Medulla oblongata (tissue), 1 donor: ENCODE results near the gene PSMD13.
"Not testable (repeated sequence)": the region's sequence is repeated elsewhere in the genome, so short reads cannot be mapped to it uniquely, and the experiment has no call there.

ENCODE experiments used
- DNase-seq: peaks from one replicate; pipeline ENCODE4 v3.0.0-alpha.2; 2015; ENCODE audit errors: extremely low spot score

PSMD13 gene

DNA sequence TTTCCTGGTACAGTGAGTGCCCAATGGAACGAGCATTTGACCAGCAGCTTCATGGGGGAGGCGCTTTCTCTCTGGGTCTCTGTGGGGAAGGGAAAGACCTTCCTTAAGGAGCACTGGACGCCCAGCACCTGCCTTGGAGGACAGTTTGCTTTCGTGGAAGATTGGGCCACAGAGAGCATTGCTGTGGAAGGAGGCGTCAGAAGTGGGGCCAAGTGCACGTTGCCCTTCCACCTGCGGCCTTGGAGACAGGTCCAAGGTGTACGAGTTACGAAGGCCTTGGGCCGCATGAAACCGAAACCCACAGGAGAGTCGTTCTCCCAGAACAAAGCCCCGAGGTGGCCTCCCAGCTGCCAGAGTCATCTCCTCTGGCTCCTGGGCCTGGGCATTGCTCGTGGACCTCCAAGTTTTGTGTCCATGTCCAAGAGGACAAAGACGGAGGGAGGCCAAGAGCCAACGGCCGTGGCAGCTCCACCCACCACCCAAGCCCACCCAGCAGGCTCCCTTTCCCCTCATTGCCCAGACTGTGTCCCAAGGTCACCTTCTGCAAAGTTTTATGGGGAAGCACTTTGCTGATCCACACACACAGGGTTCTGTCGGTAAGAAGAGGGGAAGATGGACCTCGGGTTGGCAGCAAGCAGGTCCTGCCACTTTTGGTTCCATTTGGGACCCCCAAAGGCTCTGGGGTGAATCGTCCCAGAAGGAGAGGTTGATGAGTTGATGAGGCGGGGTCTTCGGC, 35.6 kb downstream of the PSMD13 start:
- no peak for DNase-seq

DNA sequence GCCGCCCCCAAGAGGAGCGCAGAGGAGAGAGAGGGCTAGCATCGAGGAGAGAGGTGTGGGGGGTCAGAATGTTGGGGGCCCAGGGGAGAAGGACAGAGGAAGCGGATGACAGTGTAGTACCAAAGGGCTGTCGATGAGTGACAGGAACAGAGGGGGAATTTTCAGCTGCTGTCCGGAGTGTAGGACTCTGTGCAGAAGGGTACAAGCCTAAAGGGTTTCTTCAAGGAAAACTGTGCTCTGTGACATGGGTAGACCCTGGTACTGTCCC, 36.1 kb downstream of the PSMD13 start:
- no peak for DNase-seq

DNA sequence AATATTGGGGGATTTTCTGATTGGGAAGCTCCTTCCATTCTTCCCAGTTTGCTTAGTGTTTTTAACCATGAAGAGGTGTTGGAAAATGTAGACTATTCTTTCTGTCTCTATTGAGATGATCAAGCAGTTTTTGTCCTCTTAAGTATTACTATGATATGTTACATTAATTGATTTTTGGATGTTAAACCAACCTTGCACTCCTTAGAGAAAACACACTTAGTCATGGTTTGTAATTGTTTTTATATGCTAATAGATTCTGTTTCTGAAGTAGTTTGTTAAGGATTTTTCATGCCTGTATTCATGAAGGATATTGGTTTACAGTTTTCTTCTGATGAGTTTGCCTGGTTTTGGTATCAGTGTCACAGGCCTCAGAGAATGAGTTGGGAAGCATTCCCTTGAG, 39.4 kb downstream of the PSMD13 start:
- DNase-seq: no peak

DNA sequence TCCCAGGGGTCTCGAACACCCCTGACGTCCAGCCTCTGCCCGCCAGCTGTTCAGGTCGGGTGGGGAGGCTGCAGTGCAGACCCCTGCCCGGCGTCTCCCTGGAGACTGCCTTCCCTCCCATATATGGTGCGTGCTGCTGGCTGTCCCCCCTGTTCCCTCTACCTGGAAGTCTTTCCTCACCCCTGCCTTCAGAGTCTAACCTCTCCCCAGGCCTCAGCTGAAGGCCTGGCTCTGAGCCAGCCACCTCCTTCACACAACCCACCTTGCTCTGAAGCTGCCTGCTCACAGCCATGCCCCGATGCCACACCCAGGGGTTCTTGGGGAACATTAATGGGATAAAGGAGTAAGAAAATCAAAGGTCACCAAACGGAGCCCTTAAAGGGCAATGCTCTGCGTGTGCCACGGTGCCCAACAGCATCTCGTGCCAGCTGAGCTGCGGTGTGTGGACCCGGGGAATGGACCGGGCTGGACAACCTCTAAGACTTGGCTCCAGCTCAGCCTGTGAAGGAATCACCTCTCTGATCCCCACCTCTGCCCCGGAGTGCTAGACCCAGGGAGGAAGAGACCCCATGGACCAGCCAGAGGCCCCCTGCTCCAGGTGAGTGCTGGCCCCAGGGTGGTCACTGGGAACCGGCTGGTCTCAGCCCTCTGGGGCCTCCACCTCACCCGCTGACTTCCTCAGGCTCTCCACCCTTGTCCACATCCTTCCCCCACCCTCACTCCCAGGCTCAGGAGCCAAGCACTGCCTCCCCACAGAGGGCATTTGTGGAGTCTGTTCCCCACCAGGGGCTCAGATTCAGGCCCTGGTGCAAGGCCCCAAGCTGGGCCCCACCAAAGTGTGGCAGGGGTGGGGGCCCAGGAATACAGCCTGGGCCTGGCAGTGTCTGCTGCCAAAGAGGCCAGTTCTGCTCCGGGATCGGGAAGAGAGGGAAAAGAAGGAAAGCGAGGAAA, 41.5 kb downstream of the PSMD13 start, which contains the start of gene NLRP6:
NLRP6 (plus strand) TSS at position 407 of the 951 bp plus-strand sequence; CDS start at position 570, 163 bp downstream.
- no peak for DNase-seq

DNA sequence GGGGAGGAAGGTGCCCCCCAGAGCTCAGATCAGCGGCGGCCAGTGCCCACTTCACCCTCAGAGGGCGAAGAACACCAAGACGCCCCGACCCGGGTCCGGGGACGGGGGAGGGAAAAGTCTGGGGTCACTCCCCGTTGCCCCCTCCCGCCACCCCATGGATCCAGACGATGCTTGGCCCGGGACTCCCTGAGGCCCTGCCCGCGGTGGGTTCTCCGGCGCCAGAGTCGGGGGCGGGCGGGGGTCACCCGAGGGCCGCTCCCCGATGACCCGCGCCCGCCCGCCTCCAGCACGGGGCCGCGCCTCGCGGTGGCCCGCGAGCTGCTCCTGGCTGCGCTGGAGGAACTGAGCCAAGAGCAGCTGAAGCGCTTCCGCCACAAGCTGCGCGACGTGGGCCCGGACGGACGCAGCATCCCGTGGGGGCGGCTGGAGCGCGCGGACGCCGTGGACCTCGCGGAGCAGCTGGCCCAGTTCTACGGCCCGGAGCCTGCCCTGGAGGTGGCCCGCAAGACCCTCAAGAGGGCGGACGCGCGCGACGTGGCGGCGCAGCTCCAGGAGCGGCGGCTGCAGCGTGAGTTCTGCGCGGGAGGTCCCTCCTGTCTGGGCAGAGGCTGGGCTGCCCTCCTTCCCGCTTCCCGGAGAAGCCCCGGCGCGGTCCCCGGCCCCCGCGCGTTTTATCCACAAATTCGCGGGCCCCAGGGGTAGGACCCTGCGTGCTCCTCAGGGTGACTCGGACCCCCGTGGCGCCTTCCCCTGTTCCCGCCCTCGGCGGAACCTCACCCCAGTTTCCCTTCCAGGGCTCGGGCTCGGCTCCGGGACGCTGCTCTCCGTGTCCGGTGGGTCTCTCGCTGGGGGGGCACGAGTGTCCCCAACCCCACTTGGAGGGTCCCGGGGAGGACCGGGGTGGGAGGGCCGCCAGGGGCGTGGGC, 42.5 kb downstream of the PSMD13 start:
- no peak for DNase-seq

DNA sequence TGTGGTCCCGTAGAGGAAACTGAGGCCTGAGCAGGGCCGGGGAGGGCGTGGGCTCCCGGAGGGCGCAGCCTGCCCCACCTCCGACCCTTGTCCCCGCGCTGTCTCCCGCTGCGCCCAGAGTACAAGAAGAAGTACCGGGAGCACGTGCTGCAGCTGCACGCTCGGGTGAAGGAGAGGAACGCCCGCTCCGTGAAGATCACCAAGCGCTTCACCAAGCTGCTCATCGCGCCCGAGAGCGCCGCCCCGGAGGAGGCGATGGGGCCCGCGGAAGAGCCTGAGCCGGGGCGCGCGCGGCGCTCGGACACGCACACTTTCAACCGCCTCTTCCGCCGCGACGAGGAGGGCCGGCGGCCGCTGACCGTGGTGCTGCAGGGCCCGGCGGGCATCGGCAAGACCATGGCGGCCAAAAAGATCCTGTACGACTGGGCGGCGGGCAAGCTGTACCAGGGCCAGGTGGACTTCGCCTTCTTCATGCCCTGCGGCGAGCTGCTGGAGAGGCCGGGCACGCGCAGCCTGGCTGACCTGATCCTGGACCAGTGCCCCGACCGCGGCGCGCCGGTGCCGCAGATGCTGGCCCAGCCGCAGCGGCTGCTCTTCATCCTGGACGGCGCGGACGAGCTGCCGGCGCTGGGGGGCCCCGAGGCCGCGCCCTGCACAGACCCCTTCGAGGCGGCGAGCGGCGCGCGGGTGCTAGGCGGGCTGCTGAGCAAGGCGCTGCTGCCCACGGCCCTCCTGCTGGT, 43.4 kb downstream of the PSMD13 start:
- no peak for DNase-seq

DNA sequence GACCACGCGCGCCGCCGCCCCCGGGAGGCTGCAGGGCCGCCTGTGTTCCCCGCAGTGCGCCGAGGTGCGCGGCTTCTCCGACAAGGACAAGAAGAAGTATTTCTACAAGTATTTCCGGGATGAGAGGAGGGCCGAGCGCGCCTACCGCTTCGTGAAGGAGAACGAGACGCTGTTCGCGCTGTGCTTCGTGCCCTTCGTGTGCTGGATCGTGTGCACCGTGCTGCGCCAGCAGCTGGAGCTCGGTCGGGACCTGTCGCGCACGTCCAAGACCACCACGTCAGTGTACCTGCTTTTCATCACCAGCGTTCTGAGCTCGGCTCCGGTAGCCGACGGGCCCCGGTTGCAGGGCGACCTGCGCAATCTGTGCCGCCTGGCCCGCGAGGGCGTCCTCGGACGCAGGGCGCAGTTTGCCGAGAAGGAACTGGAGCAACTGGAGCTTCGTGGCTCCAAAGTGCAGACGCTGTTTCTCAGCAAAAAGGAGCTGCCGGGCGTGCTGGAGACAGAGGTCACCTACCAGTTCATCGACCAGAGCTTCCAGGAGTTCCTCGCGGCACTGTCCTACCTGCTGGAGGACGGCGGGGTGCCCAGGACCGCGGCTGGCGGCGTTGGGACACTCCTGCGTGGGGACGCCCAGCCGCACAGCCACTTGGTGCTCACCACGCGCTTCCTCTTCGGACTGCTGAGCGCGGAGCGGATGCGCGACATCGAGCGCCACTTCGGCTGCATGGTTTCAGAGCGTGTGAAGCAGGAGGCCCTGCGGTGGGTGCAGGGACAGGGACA, 44.1 kb downstream of the PSMD13 start:
- DNase-seq: no peak

DNA sequence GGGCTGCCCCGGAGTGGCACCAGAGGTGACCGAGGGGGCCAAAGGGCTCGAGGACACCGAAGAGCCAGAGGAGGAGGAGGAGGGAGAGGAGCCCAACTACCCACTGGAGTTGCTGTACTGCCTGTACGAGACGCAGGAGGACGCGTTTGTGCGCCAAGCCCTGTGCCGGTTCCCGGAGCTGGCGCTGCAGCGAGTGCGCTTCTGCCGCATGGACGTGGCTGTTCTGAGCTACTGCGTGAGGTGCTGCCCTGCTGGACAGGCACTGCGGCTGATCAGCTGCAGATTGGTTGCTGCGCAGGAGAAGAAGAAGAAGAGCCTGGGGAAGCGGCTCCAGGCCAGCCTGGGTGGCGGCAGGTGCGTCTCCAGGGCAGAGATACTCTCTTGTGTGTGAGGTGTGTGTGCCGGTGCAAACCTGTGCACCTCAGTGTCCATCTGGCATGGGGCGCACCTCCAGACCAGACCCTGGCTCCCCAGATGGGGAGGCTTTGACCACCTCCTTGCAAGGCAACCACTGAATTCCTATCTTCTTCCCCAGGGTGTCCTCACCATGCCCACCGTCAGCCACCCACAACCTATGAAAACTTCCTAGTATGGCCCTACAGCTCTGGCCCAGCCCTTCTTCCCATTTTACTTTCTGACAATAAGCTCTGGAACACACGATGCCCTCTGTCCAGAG, 44.8 kb downstream of the PSMD13 start:
- DNase-seq: no peak

DNA sequence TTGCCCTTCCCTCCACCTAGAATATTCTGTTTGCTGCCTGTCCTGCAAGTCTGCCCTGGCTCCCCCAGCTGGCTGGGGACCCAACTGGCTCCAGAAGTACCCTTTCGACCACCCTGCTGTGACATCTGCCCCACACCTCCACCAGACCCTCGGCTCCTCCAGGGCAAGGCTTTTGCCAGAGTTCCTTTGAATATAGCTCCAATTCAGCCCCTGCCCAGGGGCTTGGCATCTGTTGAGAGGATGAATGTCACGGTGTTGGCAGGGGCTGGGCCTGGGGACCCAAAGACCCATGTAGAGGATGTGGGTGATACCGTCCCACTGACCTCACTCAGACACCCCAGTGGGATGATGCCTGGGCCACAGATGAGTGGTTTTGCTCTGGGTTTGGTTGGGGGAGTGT, 45.4 kb downstream of the PSMD13 start:
- DNase-seq: no peak

DNA sequence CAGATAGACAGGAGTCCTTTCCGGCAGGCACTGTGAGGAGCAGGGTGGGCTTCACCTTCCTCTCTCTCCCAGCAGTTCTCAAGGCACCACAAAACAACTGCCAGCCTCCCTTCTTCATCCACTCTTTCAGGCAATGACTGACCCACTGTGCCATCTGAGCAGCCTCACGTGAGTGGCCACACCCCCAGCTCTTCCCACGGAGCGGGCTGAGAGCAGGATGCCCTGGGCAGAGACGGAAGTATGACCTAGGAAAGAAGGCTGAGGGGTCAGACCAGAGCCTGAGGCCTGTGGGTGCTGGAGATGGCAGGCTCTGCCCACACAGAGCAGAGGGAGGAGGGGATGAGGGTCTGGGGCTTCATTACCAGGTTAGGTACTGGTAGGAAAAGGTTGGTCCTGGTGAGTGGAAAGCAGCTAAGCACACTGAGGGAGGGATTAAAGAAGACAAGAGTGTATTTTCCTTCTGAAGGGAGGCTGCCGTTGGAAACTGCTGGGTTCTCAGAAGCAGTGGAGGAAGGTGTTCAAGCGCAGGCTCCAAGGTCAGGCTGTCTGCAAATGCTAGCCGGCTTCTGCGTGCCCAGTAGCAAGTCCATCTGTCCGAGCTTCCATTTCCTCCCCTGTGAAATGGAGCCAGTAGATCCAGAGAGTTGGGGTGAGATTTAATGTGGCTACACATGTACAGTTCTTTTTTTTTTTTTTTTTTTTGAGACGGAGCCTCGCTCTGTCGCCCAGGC, 46.0 kb downstream of the PSMD13 start:
- no peak for DNase-seq

DNA sequence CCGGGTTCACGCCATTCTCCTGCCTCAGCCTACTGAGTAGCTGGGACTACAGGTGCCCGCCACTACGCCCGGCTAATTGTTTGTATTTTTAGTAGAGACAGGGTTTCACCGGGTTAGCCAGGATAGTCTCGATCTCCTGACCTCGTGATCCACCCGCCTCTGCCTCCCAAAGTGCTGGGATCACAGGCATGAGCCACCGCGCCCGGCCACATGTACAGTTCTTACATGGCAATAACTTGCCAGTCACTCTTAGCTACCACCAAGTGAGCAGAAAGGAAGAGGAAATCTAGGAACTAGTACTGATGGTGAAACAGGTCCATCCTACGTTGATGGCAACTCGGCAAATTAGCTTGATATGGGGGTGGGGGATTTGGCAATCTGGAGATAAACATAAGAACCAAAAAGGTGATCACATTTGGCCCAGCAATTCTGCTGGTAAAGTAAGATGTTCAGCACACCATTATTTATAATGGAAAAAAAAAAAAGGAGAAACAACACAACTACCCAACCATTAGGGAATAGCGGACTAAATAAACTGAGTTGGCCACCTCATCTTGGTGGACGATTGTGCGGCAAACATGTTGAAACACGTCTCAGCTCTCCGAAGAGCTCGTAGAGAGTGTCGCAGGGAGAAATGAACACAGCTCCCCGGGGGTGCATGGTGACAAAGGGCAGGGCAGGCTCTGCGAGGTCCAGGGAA, 46.8 kb downstream of the PSMD13 start:
- no peak for DNase-seq

DNA sequence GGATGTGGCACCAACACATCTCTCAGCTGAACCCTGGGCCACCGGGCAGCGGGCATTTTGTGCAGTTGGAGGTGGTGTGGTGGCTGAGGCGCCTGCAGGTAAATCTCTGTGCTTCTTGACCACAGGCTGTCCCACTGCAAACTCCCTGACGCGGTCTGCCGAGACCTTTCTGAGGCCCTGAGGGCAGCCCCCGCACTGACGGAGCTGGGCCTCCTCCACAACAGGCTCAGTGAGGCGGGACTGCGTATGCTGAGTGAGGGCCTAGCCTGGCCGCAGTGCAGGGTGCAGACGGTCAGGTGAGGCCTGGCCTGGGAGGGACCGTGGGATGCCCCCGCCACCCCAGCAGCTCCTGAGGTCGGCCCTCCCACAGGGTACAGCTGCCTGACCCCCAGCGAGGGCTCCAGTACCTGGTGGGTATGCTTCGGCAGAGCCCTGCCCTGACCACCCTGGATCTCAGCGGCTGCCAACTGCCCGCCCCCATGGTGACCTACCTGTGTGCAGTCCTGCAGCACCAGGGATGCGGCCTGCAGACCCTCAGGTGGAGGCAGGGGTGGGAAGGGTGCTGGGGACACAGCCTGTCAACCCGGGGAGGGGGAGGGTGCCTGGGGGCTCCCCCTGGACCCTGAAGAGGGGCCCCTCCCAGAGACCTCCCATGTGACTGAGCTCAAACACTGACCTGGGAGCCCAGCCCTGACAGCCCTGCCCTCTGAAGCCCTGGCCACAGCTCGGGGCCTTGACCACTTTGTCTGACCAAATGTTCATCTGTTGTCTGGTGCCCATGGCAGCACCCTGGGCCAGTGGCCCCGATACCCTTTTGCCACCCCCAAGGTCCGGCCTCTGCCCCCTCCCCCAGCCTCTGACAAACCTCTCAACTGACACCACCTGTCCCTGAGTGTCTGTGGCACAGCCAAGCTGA, 47.6 kb downstream of the PSMD13 start:
- DNase-seq: no peak

DNA sequence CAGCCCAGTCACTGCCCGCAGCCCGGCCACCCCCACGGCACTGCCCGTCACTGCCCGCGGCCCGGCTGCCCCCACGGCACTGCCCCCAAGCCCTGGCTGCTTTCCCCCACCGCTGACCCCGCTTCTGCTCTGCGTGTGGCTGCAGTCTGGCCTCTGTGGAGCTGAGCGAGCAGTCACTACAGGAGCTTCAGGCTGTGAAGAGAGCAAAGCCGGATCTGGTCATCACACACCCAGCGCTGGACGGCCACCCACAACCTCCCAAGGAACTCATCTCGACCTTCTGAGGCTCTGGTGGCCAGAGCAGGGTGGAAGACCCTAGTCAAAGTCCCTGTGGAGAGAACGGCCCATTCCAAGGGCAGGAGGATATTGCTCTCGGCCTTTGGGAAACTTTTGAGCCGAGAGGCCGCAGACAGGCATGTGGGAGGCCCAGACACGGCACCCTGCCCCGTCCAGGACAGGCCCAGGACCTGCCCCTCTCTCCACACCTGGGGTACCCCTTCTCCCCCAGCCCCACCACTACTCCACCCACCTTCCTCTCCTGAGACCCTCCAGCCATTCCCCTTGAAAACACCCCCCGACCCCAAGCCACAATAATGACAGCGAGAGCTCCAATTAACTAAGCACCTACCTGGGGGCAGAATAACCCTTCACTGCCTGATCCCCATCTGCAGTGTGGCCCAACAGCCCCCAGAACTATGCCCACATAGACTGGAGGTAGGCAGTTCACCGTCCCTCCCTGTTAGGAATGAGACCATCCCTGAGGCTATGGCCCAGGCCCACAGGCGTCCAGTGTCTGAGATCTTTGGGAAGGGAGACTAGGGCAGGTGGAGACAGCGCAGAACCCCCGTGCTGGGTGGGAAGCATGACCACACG, 48.5 kb downstream of the PSMD13 start:
- DNase-seq: no peak

DNA sequence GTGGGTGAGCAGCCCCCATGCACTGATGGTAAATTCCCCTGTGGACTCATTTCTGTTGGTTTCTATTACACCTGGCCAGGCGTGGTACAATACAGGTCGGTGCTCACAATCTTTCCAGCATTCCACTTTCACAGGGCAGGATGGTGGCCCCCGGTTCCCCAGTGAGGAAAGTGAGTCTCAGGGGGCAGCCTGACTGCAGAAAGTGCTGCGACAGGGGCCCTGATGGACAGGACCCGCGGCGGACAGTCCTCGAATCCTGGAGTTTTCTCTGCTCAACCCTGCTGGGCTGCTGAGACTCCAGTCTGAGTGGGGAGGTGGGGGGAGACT, 49.1 kb downstream of the PSMD13 start:
- DNase-seq: no peak

DNA sequence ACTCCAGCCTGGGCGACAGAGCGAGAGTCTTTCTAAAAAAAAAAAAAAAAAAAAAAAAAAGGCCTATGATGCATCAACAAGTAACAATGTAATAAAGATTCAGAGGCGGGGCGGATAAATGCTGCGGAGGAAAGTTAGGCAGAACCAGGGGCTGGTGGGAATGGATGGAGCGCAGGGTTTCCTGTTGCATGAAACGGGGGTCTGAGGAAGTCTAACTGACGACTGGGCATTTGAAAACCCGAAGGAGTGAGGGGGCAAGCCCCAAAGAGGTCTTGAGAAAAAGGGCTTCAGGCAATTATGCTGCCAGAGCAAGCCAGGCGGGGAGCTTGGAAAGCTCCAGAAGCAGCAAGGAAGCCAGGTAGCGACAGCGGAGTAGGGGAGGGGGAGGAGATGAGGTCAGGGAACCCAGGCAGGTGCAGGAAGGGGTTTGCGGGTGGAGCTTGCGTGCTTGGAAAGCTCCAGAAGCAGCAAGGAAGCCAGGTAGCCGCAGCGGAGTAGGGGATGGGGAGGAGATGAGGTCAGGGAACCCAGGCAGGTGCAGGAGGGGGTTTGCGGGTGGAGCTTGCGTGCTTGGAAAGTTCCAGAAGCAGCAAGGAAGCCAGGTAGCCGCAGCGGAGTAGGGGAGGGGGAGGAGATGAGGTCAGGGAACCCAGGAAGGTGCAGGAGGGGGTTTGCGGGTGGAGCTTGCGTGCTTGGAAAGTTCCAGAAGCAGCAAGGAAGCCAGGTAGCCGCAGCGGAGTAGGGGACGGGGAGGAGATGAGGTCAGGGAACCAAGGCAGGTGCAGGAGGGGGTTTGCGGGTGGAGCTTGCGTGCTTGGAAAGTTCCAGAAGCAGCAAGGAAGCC, 50.4 kb downstream of the PSMD13 start:
- DNase-seq: not testable (repeated sequence)
